Endothelial cell of umbilical vein (primary cell): ENCODE results near the gene RGS6. TPM values are rescaled to one million over a fixed set of nuclear protein-coding genes. Genes with fewer than 3 reads are reported as not detected.

Experiments used
- BruUV-seq: library from RNA; stranded (reverse); fragments of 400-500 nt; replicated peaks from 2 replicates; lab custom pipeline; 2021; lab: Mats Ljungman, UMichigan
- CTCF ChIA-PET: fragments of 300-600, 350-600 bp; sonication (Branson Sonifier 250); formaldehyde crosslinking; loops from one replicate; lab custom pipeline; 2021; ENCODE audit warnings: antibody characterized with exemption, inconsistent platforms; lab: Charles Lee
- POLR2A ChIA-PET: fragments of 300-600, 350-600 bp; sonication (Branson Sonifier 250); formaldehyde crosslinking; loops from one replicate; lab custom pipeline; 2021; ENCODE audit warnings: antibody characterized with exemption, inconsistent platforms; lab: Charles Lee
- DNase-seq: peaks from one replicate; pipeline ENCODE4 v3.0.0-alpha.2; 2011; ENCODE audit warnings: low read depth, low spot score
- FAIRE-seq: peaks from 2 replicates; lab custom pipeline; 2011; peaks lifted over from hg19 to GRCh38; lab: Jason Lieb, UNC
- H2AFZ ChIP-seq: 2 replicates; pipeline ENCODE4 v1.6.0; 2012; ENCODE audit warnings: low read depth, low read length, control low read depth, inconsistent platforms
- H3K27ac ChIP-seq: 2 replicates; pipeline ENCODE4 v1.5.1; 2011; ENCODE audit warnings: low read depth, mild to moderate bottlenecking, control low read depth, low read length, moderate library complexity; ENCODE audit not compliant: insufficient read depth
- H3K27me3 ChIP-seq, 2 experiments: 2 replicates each; pipeline versions ENCODE4 v1.6.0 to v1.6.1; 2011; ENCODE audit warnings: low read length in 2 of 2, mixed read lengths in 1 of 2; ENCODE audit not compliant: control insufficient read depth in 2 of 2, insufficient read depth in 2 of 2
- H3K36me3 ChIP-seq, 2 experiments: 2 replicates in 1 of 2; 3 replicates in 1 of 2; pipeline ENCODE4 v1.5.1; 2011; ENCODE audit warnings: low read length in 2 of 2, mild to moderate bottlenecking in 1 of 2, moderate library complexity in 1 of 2; ENCODE audit not compliant: control insufficient read depth in 2 of 2, insufficient read depth in 2 of 2; ENCODE audit errors: extremely low read depth in 1 of 2
- H3K4me1 ChIP-seq: 3 replicates; pipeline ENCODE4 v1.5.1; 2011; ENCODE audit warnings: mild to moderate bottlenecking, low read length; ENCODE audit not compliant: control insufficient read depth, insufficient read depth; ENCODE audit errors: extremely low read depth
- H3K4me2 ChIP-seq: 2 replicates; pipeline ENCODE4 v1.6.1; 2011; ENCODE audit warnings: low read length, control low read depth, mixed read lengths; ENCODE audit not compliant: insufficient read depth
- H3K4me3 ChIP-seq, 3 experiments: fragments of 200-600 bp in 1 of 3; sonication (generic), shearing (Covaris generic) in 1 of 3; replicated peaks in 1 of 3; 2 replicates each; pipeline ENCODE4 v1.5.1; 2011 to 2016; ENCODE audit warnings: control low read depth in 3 of 3, low read length in 3 of 3, mild to moderate bottlenecking in 2 of 3, inconsistent platforms in 1 of 3, low read depth in 1 of 3, moderate library complexity in 1 of 3; ENCODE audit not compliant: insufficient read depth in 1 of 3
- H3K79me2 ChIP-seq: 2 replicates; pipeline ENCODE4 v1.6.0; 2012; ENCODE audit warnings: low read length, inconsistent platforms; ENCODE audit not compliant: control insufficient read depth, insufficient read depth
- H3K9ac ChIP-seq: replicated peaks from 2 replicates; pipeline ENCODE3; 2011; ENCODE audit warnings: low read length, control low read depth; ENCODE audit not compliant: insufficient read depth; ENCODE audit errors: extremely low read depth
- H3K9me1 ChIP-seq: replicated peaks from 3 replicates; pipeline ENCODE4 v1.6.0; 2011; ENCODE audit warnings: mild to moderate bottlenecking, low read length; ENCODE audit not compliant: control insufficient read depth, insufficient read depth; ENCODE audit errors: extremely low read depth
- H3K9me3 ChIP-seq: replicated peaks from 2 replicates; pipeline ENCODE4 v1.5.1; 2012; ENCODE audit warnings: low read length, inconsistent platforms; ENCODE audit not compliant: control insufficient read depth, insufficient read depth
- H4K20me1 ChIP-seq: replicated peaks from 2 replicates; pipeline ENCODE3; 2011; ENCODE audit warnings: mild to moderate bottlenecking, low read length; ENCODE audit not compliant: control insufficient read depth, insufficient read depth; ENCODE audit errors: extremely low read depth
- CTCF ChIP-seq, 2 donors: IDR thresholded peaks; 1 replicate in 1 of 2; 2 replicates in 1 of 2; pipeline ENCODE4 v1.5.1; 2011; ENCODE audit warnings: low read length in 2 of 2, mild to moderate bottlenecking in 2 of 2, moderate library complexity in 2 of 2, control low read depth in 1 of 2, inconsistent platforms in 1 of 2, low read depth in 1 of 2; ENCODE audit not compliant: insufficient read depth in 1 of 2; ENCODE audit errors: extremely low read depth in 1 of 2
- EZH2 ChIP-seq: IDR thresholded peaks from 2 replicates; pipeline ENCODE4 v1.6.1; 2012; ENCODE audit warnings: borderline replicate concordance, low read depth, mild to moderate bottlenecking, moderate library complexity, low read length, inconsistent platforms; ENCODE audit not compliant: severe bottlenecking
- FOS ChIP-seq: IDR thresholded peaks from 2 replicates; pipeline ENCODE4 v1.6.1; 2011; ENCODE audit warnings: mild to moderate bottlenecking, low read length, moderate library complexity, borderline replicate concordance; ENCODE audit not compliant: insufficient read depth
- GATA2 ChIP-seq: IDR thresholded peaks from 2 replicates; pipeline ENCODE4 v1.7.0; 2011; ENCODE audit warnings: low read depth, mild to moderate bottlenecking, moderate library complexity, mixed read lengths, low read length; ENCODE audit not compliant: insufficient read length, insufficient read depth
- JUN ChIP-seq: IDR thresholded peaks from 2 replicates; pipeline ENCODE4 v1.6.1; 2011; ENCODE audit warnings: borderline replicate concordance, low read depth; ENCODE audit not compliant: insufficient read length, insufficient read depth
- MAX ChIP-seq: IDR thresholded peaks from 2 replicates; pipeline ENCODE4 v1.6.1; 2011; ENCODE audit not compliant: insufficient read depth, insufficient read length
- MYC ChIP-seq: IDR thresholded peaks from one replicate; pipeline ENCODE4 v1.6.1; 2011; ENCODE audit warnings: mild to moderate bottlenecking, low read depth, low read length
- POLR2A ChIP-seq: IDR thresholded peaks from 2 replicates; pipeline ENCODE4 v1.6.1; 2012; ENCODE audit warnings: low read depth, mild to moderate bottlenecking, control low read depth, low read length
- POLR2AphosphoS5 ChIP-seq: IDR thresholded peaks from 2 replicates; pipeline ENCODE4 v1.6.1; 2012; ENCODE audit warnings: low read depth, mild to moderate bottlenecking, control low read depth, low read length, moderate library complexity; ENCODE audit not compliant: insufficient read depth
- dilution Hi-C: fragments of 300-500 bp; cut with MboI; formaldehyde crosslinking; loops from one replicate; pipeline ENCODE4 v1.15.0; 2019; ENCODE audit warnings: low sequenced_read_pairs; ENCODE audit not compliant: extremely low pct_ligation_motif_present
- intact Hi-C: fragments of 100-400 bp; cut with micrococcal nuclease; formaldehyde crosslinking; loops from one replicate; pipeline ENCODE4 v1.10.0; 2022
- polyA plus RNA-seq, 4 experiments: library from polyadenylated mRNA; depleted of rRNA in 3 of 4; stranded (reverse) in 3 of 4; unstranded in 1 of 4; fragments of >200 nt; gene quantifications; 2 replicates each; pipeline versions ENCODE4 v1.2.1 to v1.2.3, GENCODE V29; 2011 to 2012; ENCODE audit warnings: missing spikeins in 1 of 4
- total RNA-seq: library from RNA; stranded (reverse); gene quantifications from 2 replicates; pipeline ENCODE4 v1.2.3, GENCODE V29; 2021

The RGS6 gene
- total and polyA plus RNA-seq, 2 donors (not counting 3 experiments of a cell fraction or from before 2014, with no cell fraction given) = not detected

- Histone ChIP-seq H3K27me3 (no peaks in the 10 kb centered on the region), H3K27ac (no peak overlapping the region), H3K4me1 (no peaks in the 10 kb centered on the region), H3K4me2 (no peak overlapping the region), H3K79me2 (no peaks in the 10 kb centered on the region), H3K4me3 (no peak overlapping the region), H3K9me3 (no peaks in the 10 kb centered on the region), H3K9ac (no peak overlapping the region), H4K20me1 (no peaks in the 10 kb centered on the region), H2AFZ (no peak overlapping the region), H3K36me3 (no peaks in the 10 kb centered on the region), H3K9me1 (no peaks in the 10 kb centered on the region)
- CTCF ChIA-PET = no interaction called here
- no peak for FAIRE-seq
- no peak for TF ChIP-seq CTCF (IDR thresholded peaks at IDR 0.05; ENCODE audit: extremely low read depth in 1 of 2, insufficient read depth in 1 of 2, low read depth in 1 of 2, low read length in 2 of 2)
- intact Hi-C loops = no loop called here
- dilution Hi-C loops = no loop called here
- POLR2A ChIA-PET = no interaction called here
- no TSS peak for BruUV-seq
- DNase-seq = no peak
These were observed 76.4 kb downstream of the RGS6 start for GRCh38 chr14:72008666-72009065.

GRCh38 chr14:72010474-72010873 lies 78.2 kb downstream of the RGS6 start:
- DNase-seq (no peak), FAIRE-seq (no peak)
- CTCF ChIA-PET = no interaction called here
- BruUV-seq = no TSS peak
- no peaks in the 10 kb centered on the region for H3K4me1 ChIP-seq
- H3K79me2 ChIP-seq = no peaks in the 10 kb centered on the region
- H3K9me1 ChIP-seq = no peaks in the 10 kb centered on the region
- no peak for TF ChIP-seq JUN
- no peak for TF ChIP-seq FOS
- TF ChIP-seq EZH2 = no peak
- TF ChIP-seq POLR2AphosphoS5 = no peak
- TF ChIP-seq MAX = no peak
- TF ChIP-seq CTCF (IDR thresholded peaks at IDR 0.05; ENCODE audit: extremely low read depth in 1 of 2, insufficient read depth in 1 of 2, low read depth in 1 of 2, low read length in 2 of 2) = no peak
- no peak for TF ChIP-seq MYC
- TF ChIP-seq POLR2A = no peak
- no peak for TF ChIP-seq GATA2
- no peaks in the 10 kb centered on the region for H3K9me3 ChIP-seq
- H4K20me1 ChIP-seq = no peaks in the 10 kb centered on the region
- POLR2A ChIA-PET = no interaction called here
- H3K27me3 ChIP-seq = no peaks in the 10 kb centered on the region
- H3K4me3 ChIP-seq = no peak overlapping the region
- dilution Hi-C loops = no loop called here
- no peak overlapping the region for H2AFZ ChIP-seq
- H3K4me2 ChIP-seq = no peak overlapping the region
- no peak overlapping the region for H3K27ac ChIP-seq
- H3K9ac ChIP-seq = no peak overlapping the region
- intact Hi-C loops = no loop called here
- H3K36me3 ChIP-seq = no peaks in the 10 kb centered on the region
